ENCODE results near the gene SLC36A3. TPM values are rescaled to one million over a fixed set of nuclear protein-coding genes. Genes with fewer than 3 reads are reported as not detected.
A peak's percentile ranks its signal among the peaks of the same experiment; 100 is the strongest.

Gene SLC36A3
- total and polyA plus RNA-seq, 2 of the 4 experiments (the other 2 are of a cell fraction) = not detected

- no peak overlapping the region for H3K4me2 ChIP-seq (ENCODE audit: low read depth, low read length)
- no peak for DNase-seq
- H2BK5ac ChIP-seq (ENCODE audit: low read depth, low read length, poor library complexity, severe bottlenecking) = no peak overlapping the region
- no peak overlapping the region for H3K56ac ChIP-seq (ENCODE audit: extremely low read depth, insufficient read depth, low read length)
- BruUV-seq (replicated peaks) = no TSS peak
- POLR2A ChIA-PET (ENCODE audit: unreplicated experiment) = no interaction called here
- H4K20me1 ChIP-seq (ENCODE audit: insufficient read depth, low read length) = no peaks in the 10 kb centered on the region
- H3K4me3 ChIP-seq (ENCODE audit: insufficient read depth, low read depth, low read length) = no peak overlapping the region
- H2BK20ac ChIP-seq (ENCODE audit: low read depth, low read length) = no peak overlapping the region
- no peak overlapping the region for H3K4ac ChIP-seq (ENCODE audit: low read depth, low read length)
- dilution Hi-C loops (cut with HindIII; ENCODE audit: low sequenced_read_pairs, unreplicated experiment) (no loop called here), in situ Hi-C loops (cut with MboI; ENCODE audit: low sequenced_read_pairs) (loop anchor here (5.0 kb wide), 1 partner anchor 116 kb away; no protein-coding TSS in a partner anchor), intact Hi-C loops (cut with micrococcal nuclease) (loop anchor here (2.0 to 5.0 kb wide), 3 partner anchors 74 to 414 kb away; no protein-coding TSS in a partner anchor)
- no peak for ATAC-seq (ENCODE audit: low read depth)
- no peaks in the 10 kb centered on the region for H3K79me1 ChIP-seq (ENCODE audit: low read depth in 1 of 2, low read length in 2 of 2)
- no peak overlapping the region for H2BK15ac ChIP-seq (ENCODE audit: low read depth, low read length)
- H4K91ac ChIP-seq (ENCODE audit: insufficient read depth, low read depth, low read length) = no peak overlapping the region
- H3K18ac ChIP-seq (ENCODE audit: low read depth, low read length) = no peak overlapping the region
- no peak overlapping the region for H4K8ac ChIP-seq (ENCODE audit: low read depth in 2 of 2, low read length in 2 of 2)
- H3K4me1 ChIP-seq (ENCODE audit: control insufficient read depth, insufficient read depth, low read length) = peaks cover 2% of the 10 kb centered on the region; the same call in 1 of the 2 replicates
- H2BK120ac ChIP-seq (ENCODE audit: low read depth, low read length) = no peak overlapping the region
- no peak overlapping the region for H4K5ac ChIP-seq (ENCODE audit: low read depth, low read length)
- H3K36me3 ChIP-seq (ENCODE audit: control insufficient read depth, insufficient read depth, low read length) = no peaks in the 10 kb centered on the region
- peaks cover 20% of the 10 kb centered on the region for H3K27me3 ChIP-seq (ENCODE audit: control insufficient read depth, insufficient read depth, low read length)
- no peak overlapping the region for H3K14ac ChIP-seq (replicated peaks; ENCODE audit: low read depth, low read length)
- peak overlapping the region; percentile 41 for H2AFZ ChIP-seq (replicated peaks; ENCODE audit: low read length, poor library complexity)
- no peaks in the 10 kb centered on the region for H3K9me3 ChIP-seq (ENCODE audit: control insufficient read depth, insufficient read depth, low read length)
- no peak overlapping the region for H3K9ac ChIP-seq (ENCODE audit: low read depth, low read length)
- no peak for TF ChIP-seq RAD21 (IDR thresholded peaks at IDR 0.05; ENCODE audit: low read length)
- TF ChIP-seq, protein P1, sequence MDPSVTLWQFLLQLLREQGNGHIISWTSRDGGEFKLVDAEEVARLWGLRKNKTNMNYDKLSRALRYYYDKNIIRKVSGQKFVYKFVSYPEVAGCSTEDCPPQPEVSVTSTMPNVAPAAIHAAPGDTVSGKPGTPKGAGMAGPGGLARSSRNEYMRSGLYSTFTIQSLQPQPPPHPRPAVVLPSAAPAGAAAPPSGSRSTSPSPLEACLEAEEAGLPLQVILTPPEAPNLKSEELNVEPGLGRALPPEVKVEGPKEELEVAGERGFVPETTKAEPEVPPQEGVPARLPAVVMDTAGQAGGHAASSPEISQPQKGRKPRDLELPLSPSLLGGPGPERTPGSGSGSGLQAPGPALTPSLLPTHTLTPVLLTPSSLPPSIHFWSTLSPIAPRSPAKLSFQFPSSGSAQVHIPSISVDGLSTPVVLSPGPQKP (IDR thresholded peaks at IDR 0.05; ENCODE audit: borderline replicate concordance, low read depth, low read length) = no peak
- TF ChIP-seq, protein P2, sequence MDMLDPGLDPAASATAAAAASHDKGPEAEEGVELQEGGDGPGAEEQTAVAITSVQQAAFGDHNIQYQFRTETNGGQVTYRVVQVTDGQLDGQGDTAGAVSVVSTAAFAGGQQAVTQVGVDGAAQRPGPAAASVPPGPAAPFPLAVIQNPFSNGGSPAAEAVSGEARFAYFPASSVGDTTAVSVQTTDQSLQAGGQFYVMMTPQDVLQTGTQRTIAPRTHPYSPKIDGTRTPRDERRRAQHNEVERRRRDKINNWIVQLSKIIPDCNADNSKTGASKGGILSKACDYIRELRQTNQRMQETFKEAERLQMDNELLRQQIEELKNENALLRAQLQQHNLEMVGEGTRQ (IDR thresholded peaks at IDR 0.05; ENCODE audit: low read depth, low read length) = no peak
- TF ChIP-seq FOS (IDR thresholded peaks at IDR 0.05; ENCODE audit: low read depth, low read length) = no peak
- no peak for TF ChIP-seq MAZ (IDR thresholded peaks at IDR 0.05; ENCODE audit: borderline replicate concordance, low read depth, low read length)
- no peak for TF ChIP-seq CTCF (conservative IDR thresholded peaks at IDR 0.05; ENCODE audit: low read depth, low read length)
- TF ChIP-seq MAFK (IDR thresholded peaks at IDR 0.05; ENCODE audit: low read depth, low read length) = no peak
- no peak for TF ChIP-seq MXI1 (IDR thresholded peaks at IDR 0.05; ENCODE audit: borderline replicate concordance, low read depth, low read length)
- TF ChIP-seq CHD1 (IDR thresholded peaks at IDR 0.05; ENCODE audit: low read depth, low read length) = no peak
- TF ChIP-seq RFX5 (IDR thresholded peaks at IDR 0.05; ENCODE audit: low read depth, low read length) = no peak
- TF ChIP-seq NFE2L2 (IDR thresholded peaks at IDR 0.05; ENCODE audit: low read depth, low read length) = no peak
- TF ChIP-seq BHLHE40 (IDR thresholded peaks at IDR 0.05; ENCODE audit: low read depth, low read length) = no peak
- no peak for TF ChIP-seq SMC3 (IDR thresholded peaks at IDR 0.05; ENCODE audit: low read depth, low read length)
- TF ChIP-seq POLR2A (IDR thresholded peaks at IDR 0.05; ENCODE audit: low read depth, low read length) = no peak
- no peak for TF ChIP-seq RCOR1 (IDR thresholded peaks at IDR 0.05; ENCODE audit: insufficient replicate concordance, low read length)
- no peak for TF ChIP-seq CEBPB (IDR thresholded peaks at IDR 0.05; ENCODE audit: low read depth, low read length)
- WGBS, 2 experiments (ENCODE audit: extremely low coverage in 2 of 2, insufficient read length in 1 of 2) = 38% methylated on average over 3 of the region's 14 CpGs; no CpG with 5 or more reads in 1 of the 2 experiments
- H2AK5ac ChIP-seq (ENCODE audit: low read depth, low read length) = no peak overlapping the region
- H3K27ac ChIP-seq (ENCODE audit: insufficient read depth, low read length) = no peak overlapping the region
- no peak overlapping the region for H3K23ac ChIP-seq (ENCODE audit: low read depth, low read length)
- H3K9me1 ChIP-seq (ENCODE audit: insufficient read depth, low read length) = no peaks in the 10 kb centered on the region
- CTCF ChIA-PET = interaction anchor here (0.6 to 1.4 kb wide), 6 partner anchors 8 to 410 kb away, joined by 3 to 12 read pairs (median 6); partner anchors contain the start of gene GM2A
- H2AK9ac ChIP-seq (replicated peaks; ENCODE audit: low read depth, low read length, poor library complexity) = no peak overlapping the region
Observed at GRCh38 chr5:151238303-151238741, 65.2 kb downstream of the SLC36A3 start.

Data from IMR-90 (cell line).